ENCODE measurements around the gene CST7. TPM values are rescaled to one million over a fixed set of nuclear protein-coding genes. Genes with fewer than 3 reads are reported as not detected.

CST7 gene
- polyA plus RNA-seq, 2 of the 4 experiments (the other 2 are of a cell fraction) = not detected

DNA sequence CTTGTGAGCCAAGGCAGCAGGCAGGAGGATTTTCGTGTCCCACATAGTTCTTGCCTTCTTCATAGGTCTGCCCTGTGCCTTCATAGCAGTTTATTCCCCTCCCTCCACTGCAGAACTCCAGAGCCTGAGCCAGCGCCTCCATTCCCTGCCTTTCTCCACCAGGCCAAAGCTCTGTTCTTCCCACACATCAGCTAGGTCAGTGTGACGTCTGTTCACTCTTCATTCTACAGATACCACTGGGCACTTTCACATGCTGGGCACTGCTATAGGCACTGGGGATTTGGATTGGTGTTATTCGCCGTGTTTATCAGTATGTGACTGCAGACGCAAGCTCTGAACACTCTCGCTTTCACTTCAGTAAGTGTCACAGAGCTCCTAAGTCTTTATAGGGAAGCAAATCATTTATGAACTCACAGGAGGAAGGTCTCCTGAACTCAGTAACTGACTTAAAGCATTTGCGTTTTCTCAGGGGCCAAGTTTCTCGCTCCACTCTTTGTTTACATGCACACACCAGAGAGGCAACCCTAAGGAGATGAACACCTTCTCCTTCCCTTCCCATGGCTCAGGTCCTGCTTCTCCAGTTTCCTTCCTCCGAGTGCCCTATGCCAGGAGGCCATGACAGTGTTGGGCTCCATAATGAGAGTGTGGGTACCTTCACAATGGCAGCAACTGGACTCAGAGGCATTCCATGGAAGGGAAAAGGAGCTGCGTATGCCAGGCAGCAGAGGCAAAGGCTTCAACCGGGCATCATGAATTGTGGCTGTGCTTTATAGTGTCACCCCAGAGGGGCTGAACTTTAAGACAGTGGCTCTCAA is 49.8 kb downstream of the CST7 start:
- Histone ChIP-seq H3K9me3 (peaks cover 7% of the 10 kb centered on the region; the same call in 1 of the 3 replicates), H3K27ac (no peak overlapping the region), H3K4me1 (peaks cover 28% of the 10 kb centered on the region; the same call in 2 of the 3 replicates), H3K4me3 (no peak overlapping the region), H3K4me2 (no peak overlapping the region)
- TF ChIP-seq RAD21 (conservative IDR thresholded peaks at IDR 0.05 in 1 of 2, IDR thresholded peaks at IDR 0.05 in 1 of 2) (no peak), ZFP36 (IDR thresholded peaks at IDR 0.05; ENCODE audit: borderline replicate concordance, partially characterized antibody) (no peak), BHLHE40 (IDR thresholded peaks at IDR 0.05; ENCODE audit: low read depth, low read length) (no peak), JUN (IDR thresholded peaks at IDR 0.05) (no peak), RARB (CRISPR knock-in tag; IDR thresholded peaks at IDR 0.05) (no peak), RNF2 (IDR thresholded peaks at IDR 0.05; ENCODE audit: borderline replicate concordance, low read depth) (no peak), NR3C1 (IDR thresholded peaks at IDR 0.05) (no peak), POLR2AphosphoS2 (conservative IDR thresholded peaks at IDR 0.05; ENCODE audit: low read length) (no peak), HOXB13 (CRISPR knock-in tag; IDR thresholded peaks at IDR 0.05; ENCODE audit: low read depth) (no peak)
- TF ChIP-seq, protein P1, sequence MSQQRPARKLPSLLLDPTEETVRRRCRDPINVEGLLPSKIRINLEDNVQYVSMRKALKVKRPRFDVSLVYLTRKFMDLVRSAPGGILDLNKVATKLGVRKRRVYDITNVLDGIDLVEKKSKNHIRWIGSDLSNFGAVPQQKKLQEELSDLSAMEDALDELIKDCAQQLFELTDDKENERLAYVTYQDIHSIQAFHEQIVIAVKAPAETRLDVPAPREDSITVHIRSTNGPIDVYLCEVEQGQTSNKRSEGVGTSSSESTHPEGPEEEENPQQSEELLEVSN (IDR thresholded peaks at IDR 0.05; ENCODE audit: borderline replicate concordance, low read depth) = no peak
- ATAC-seq = no peak
- POLR2A ChIA-PET = no interaction called here
- no peak for DNase-seq (ENCODE audit: low read depth in 1 of 2, low spot score in 1 of 2)
- FAIRE-seq = no peak
- 71% methylated on average over 12 of the region's 12 CpGs for WGBS (ENCODE audit: missing lambda C conversion rate)
- CTCF ChIA-PET = interaction anchor here (1.4 to 9.1 kb wide), 7 partner anchors 10 to 399 kb away, joined by 3 to 113 read pairs (median 7); partner anchors contain the start of gene ACSS1

DNA sequence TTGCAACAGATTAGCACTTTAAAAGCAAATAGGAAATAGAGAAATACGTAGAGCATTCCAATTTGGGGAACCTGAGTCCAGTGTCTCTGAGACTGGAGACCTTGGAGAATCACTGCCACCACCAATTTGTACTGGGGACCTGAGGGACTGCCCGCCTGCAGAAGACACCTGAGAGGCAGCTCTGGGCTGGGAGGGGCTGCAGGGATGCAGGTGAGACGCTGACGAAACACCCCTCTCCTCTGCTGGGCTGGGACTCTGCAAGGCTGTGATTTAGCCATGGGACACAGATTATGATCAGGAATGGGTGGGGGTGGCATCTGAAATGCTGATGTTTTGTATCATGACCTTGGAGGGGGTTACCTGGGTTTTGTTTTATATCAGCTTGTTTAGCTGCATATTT is 50.5 kb downstream of the CST7 start:
- Histone ChIP-seq H3K27ac (no peak overlapping the region; a peak in 1 of 6 replicates), H3K4me3 (no peak overlapping the region), H3K4me1 (peaks cover 23% of the 10 kb centered on the region; the same call in 2 of the 3 replicates), H3K4me2 (no peak overlapping the region), H3K9me3 (peaks cover 7% of the 10 kb centered on the region; the same call in 1 of the 3 replicates)
- ChIA-PET CTCF (interaction anchor here (0.7 to 9.1 kb wide), 8 partner anchors 10 to 506 kb away, joined by 3 to 113 read pairs (median 6); partner anchors contain the start of gene ACSS1), POLR2A (no interaction called here)
- DNase-seq (ENCODE audit: low read depth in 1 of 2, low spot score in 1 of 2) = no peak
- 80% methylated on average over 4 of the region's 4 CpGs for WGBS (ENCODE audit: missing lambda C conversion rate)
- no peak for TF ChIP-seq RARB (CRISPR knock-in tag; IDR thresholded peaks at IDR 0.05)
- TF ChIP-seq TP53 (CRISPR knock-in tag; IDR thresholded peaks at IDR 0.05) = no peak
- TF ChIP-seq BHLHE40 (IDR thresholded peaks at IDR 0.05; ENCODE audit: low read depth, low read length) = no peak
- TF ChIP-seq PHF8 (IDR thresholded peaks at IDR 0.05; ENCODE audit: borderline replicate concordance, low read depth) = no peak
- no peak for TF ChIP-seq TFCP2L1 (CRISPR knock-in tag; IDR thresholded peaks at IDR 0.05)
- TF ChIP-seq, protein P2, sequence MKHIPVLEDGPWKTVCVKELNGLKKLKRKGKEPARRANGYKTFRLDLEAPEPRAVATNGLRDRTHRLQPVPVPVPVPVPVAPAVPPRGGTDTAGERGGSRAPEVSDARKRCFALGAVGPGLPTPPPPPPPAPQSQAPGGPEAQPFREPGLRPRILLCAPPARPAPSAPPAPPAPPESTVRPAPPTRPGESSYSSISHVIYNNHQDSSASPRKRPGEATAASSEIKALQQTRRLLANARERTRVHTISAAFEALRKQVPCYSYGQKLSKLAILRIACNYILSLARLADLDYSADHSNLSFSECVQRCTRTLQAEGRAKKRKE (CRISPR knock-in tag; IDR thresholded peaks at IDR 0.05; ENCODE audit: low read depth) = no peak
- TF ChIP-seq, protein P1 (IDR thresholded peaks at IDR 0.05; ENCODE audit: borderline replicate concordance, low read depth) = no peak
- TF ChIP-seq, protein P3, sequence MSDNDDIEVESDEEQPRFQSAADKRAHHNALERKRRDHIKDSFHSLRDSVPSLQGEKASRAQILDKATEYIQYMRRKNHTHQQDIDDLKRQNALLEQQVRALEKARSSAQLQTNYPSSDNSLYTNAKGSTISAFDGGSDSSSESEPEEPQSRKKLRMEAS (IDR thresholded peaks at IDR 0.05) = no peak
- no peak for TF ChIP-seq RFX5 (IDR thresholded peaks at IDR 0.05)
- no peak for TF ChIP-seq CBX2 (IDR thresholded peaks at IDR 0.05; ENCODE audit: borderline replicate concordance, low read depth)
- no peak for TF ChIP-seq EP300 (IDR thresholded peaks at IDR 0.05)
- no peak for FAIRE-seq
- ATAC-seq = no peak
